Caco-2 (cell line): ENCODE measurements around the gene IL15. TPM values are rescaled to one million over a fixed set of nuclear protein-coding genes. Genes with fewer than 3 reads are reported as not detected.

Experiments used
- BruUV-seq: library from RNA; stranded (reverse); fragments of 400-500 nt; replicated peaks from 2 replicates; lab custom pipeline; 2021; lab: Mats Ljungman, UMichigan
- CTCF ChIA-PET: fragments of 300-600 bp; sonication (Branson Sonifier 250); formaldehyde crosslinking; loops from one replicate; lab custom pipeline; 2022; ENCODE audit warnings: antibody characterized with exemption; lab: Charles Lee
- POLR2A ChIA-PET: fragments of 300-600 bp; sonication (Branson Sonifier 250); formaldehyde crosslinking; loops from one replicate; lab custom pipeline; 2022; ENCODE audit warnings: antibody characterized with exemption; lab: Charles Lee
- DNase-seq, 2 experiments: peaks; one replicate each; pipeline versions ENCODE4 v3.0.0 to v3.0.0-alpha.2; 2020 to 2022
- H3K27me3 ChIP-seq: replicated peaks from 2 replicates; pipeline ENCODE4 v1.6.0; 2011; ENCODE audit warnings: low read length; ENCODE audit not compliant: control insufficient read depth, insufficient read depth
- H3K36me3 ChIP-seq: 2 replicates; pipeline ENCODE4 v1.5.1; 2011; ENCODE audit warnings: low read length; ENCODE audit not compliant: control insufficient read depth, insufficient read depth
- H3K4me1 ChIP-seq: fragments of 250-450 bp; sonication (Bioruptor Pico); 2 replicates; pipeline ENCODE4 v1.5.1; 2020; ENCODE audit warnings: mild to moderate bottlenecking
- H3K4me3 ChIP-seq: 2 replicates; pipeline ENCODE4 v1.5.1; 2011; ENCODE audit warnings: low read depth, mild to moderate bottlenecking, control low read depth, low read length
- H3K9me3 ChIP-seq: fragments of 250-450 bp; sonication (Bioruptor Pico); 2 replicates; pipeline ENCODE4 v1.5.1; 2020; ENCODE audit warnings: mild to moderate bottlenecking, moderate library complexity
- H3K27ac Mint-ChIP-seq: one replicate; pipeline ENCODE4 v1.8.0; 2022; ENCODE audit warnings: mixed read lengths; ENCODE audit not compliant: unreplicated experiment
- H3K27me3 Mint-ChIP-seq: one replicate; pipeline ENCODE4 v1.8.0; 2022; ENCODE audit warnings: mixed read lengths; ENCODE audit not compliant: insufficient read depth, unreplicated experiment
- H3K36me3 Mint-ChIP-seq: one replicate; pipeline ENCODE4 v1.8.0; 2022; ENCODE audit warnings: mild to moderate bottlenecking, mixed read lengths; ENCODE audit not compliant: insufficient read depth, unreplicated experiment
- H3K4me1 Mint-ChIP-seq: one replicate; pipeline ENCODE4 v1.8.0; 2022; ENCODE audit warnings: low read depth, mixed read lengths; ENCODE audit not compliant: unreplicated experiment
- H3K4me3 Mint-ChIP-seq: one replicate; pipeline ENCODE4 v1.8.0; 2022; ENCODE audit warnings: mild to moderate bottlenecking, moderate library complexity, mixed read lengths; ENCODE audit not compliant: unreplicated experiment
- H3K9me3 Mint-ChIP-seq: one replicate; pipeline ENCODE4 v1.8.0; 2022; ENCODE audit warnings: mixed read lengths; ENCODE audit not compliant: unreplicated experiment
- CTCF ChIP-seq, 2 experiments: fragments of 200-600 bp in 1 of 2; IDR thresholded peaks; 1 replicate in 1 of 2; 2 replicates in 1 of 2; pipeline versions ENCODE4 v1.5.1 to v1.8.0; 2011 to 2022; ENCODE audit warnings: antibody characterized with exemption in 1 of 2, control low read depth in 1 of 2, inconsistent platforms in 1 of 2, low read depth in 1 of 2, low read length in 1 of 2, mild to moderate bottlenecking in 1 of 2, moderate library complexity in 1 of 2; ENCODE audit not compliant: insufficient read depth in 1 of 2, severe bottlenecking in 1 of 2, unreplicated experiment in 1 of 2
- intact Hi-C: fragments of 100-400 bp; cut with micrococcal nuclease; formaldehyde crosslinking; loops from one replicate; pipeline ENCODE4 v1.10.0; 2022; ENCODE audit not compliant: unreplicated experiment
- total RNA-seq: library from RNA; stranded (reverse); gene quantifications from 2 replicates; pipeline ENCODE4 v1.2.3, GENCODE V29; 2022

Gene IL15
- total RNA-seq, 1 experiment from 2014 or later: not detected

GRCh38 chr4:141763374-141763773, 127.0 kb downstream of the IL15 start:
- no peak for DNase-seq
- no peak overlapping the region for H3K4me3 Mint-ChIP-seq
- Histone ChIP-seq H3K36me3 (no peaks in the 10 kb centered on the region), H3K4me3 (no peak overlapping the region), H3K27me3 (no peaks in the 10 kb centered on the region), H3K4me1 (no peaks in the 10 kb centered on the region), H3K9me3 (no peaks in the 10 kb centered on the region)
- CTCF ChIA-PET: no interaction called here
- no peaks in the 10 kb centered on the region for H3K9me3 Mint-ChIP-seq
- no peaks in the 10 kb centered on the region for H3K27me3 Mint-ChIP-seq
- no peaks in the 10 kb centered on the region for H3K4me1 Mint-ChIP-seq
- no peaks in the 10 kb centered on the region for H3K36me3 Mint-ChIP-seq
- BruUV-seq: no TSS peak
- intact Hi-C loops: no loop called here
- POLR2A ChIA-PET: no interaction called here
- TF ChIP-seq CTCF (IDR thresholded peaks at IDR 0.05; ENCODE audit: insufficient read depth in 1 of 2, low read depth in 1 of 2, low read length in 1 of 2, severe bottlenecking in 1 of 2, unreplicated experiment in 1 of 2): no peak
- no peak overlapping the region for H3K27ac Mint-ChIP-seq

GRCh38 chr4:141768954-141769353, 132.6 kb downstream of the IL15 start:
- no TSS peak for BruUV-seq

GRCh38 chr4:141771889-141772830, 135.8 kb downstream of the IL15 start:
- Histone ChIP-seq H3K36me3 (no peaks in the 10 kb centered on the region), H3K27me3 (no peaks in the 10 kb centered on the region), H3K4me3 (no peak overlapping the region), H3K9me3 (no peaks in the 10 kb centered on the region), H3K4me1 (no peaks in the 10 kb centered on the region)
- no peaks in the 10 kb centered on the region for H3K27me3 Mint-ChIP-seq
- H3K4me1 Mint-ChIP-seq: no peaks in the 10 kb centered on the region
- no peaks in the 10 kb centered on the region for H3K9me3 Mint-ChIP-seq
- BruUV-seq: no TSS peak
- CTCF ChIA-PET: no interaction called here
- no peaks in the 10 kb centered on the region for H3K36me3 Mint-ChIP-seq
- TF ChIP-seq CTCF (IDR thresholded peaks at IDR 0.05; ENCODE audit: insufficient read depth in 1 of 2, low read depth in 1 of 2, low read length in 1 of 2, severe bottlenecking in 1 of 2, unreplicated experiment in 1 of 2): no peak
- no peak for DNase-seq
- intact Hi-C loops: no loop called here
- H3K27ac Mint-ChIP-seq: no peak overlapping the region
- H3K4me3 Mint-ChIP-seq: no peak overlapping the region
- POLR2A ChIA-PET: no interaction called here

More at GRCh38 chr4:141768954-141769353, 132.6 kb downstream of the IL15 start:
- intact Hi-C loops: no loop called here
- no peak for TF ChIP-seq CTCF (IDR thresholded peaks at IDR 0.05; ENCODE audit: insufficient read depth in 1 of 2, low read depth in 1 of 2, low read length in 1 of 2, severe bottlenecking in 1 of 2, unreplicated experiment in 1 of 2)
- no peak for DNase-seq
- no peaks in the 10 kb centered on the region for H3K4me1 ChIP-seq
- no peaks in the 10 kb centered on the region for H3K36me3 ChIP-seq
- POLR2A ChIA-PET: no interaction called here
- no peaks in the 10 kb centered on the region for H3K9me3 ChIP-seq
- no peak overlapping the region for H3K4me3 Mint-ChIP-seq
- H3K27ac Mint-ChIP-seq: no peak overlapping the region
- no peaks in the 10 kb centered on the region for H3K27me3 Mint-ChIP-seq
- no peaks in the 10 kb centered on the region for H3K4me1 Mint-ChIP-seq
- no peaks in the 10 kb centered on the region for H3K27me3 ChIP-seq
- CTCF ChIA-PET: no interaction called here
- H3K36me3 Mint-ChIP-seq: no peaks in the 10 kb centered on the region
- no peaks in the 10 kb centered on the region for H3K9me3 Mint-ChIP-seq
- no peak overlapping the region for H3K4me3 ChIP-seq
